ENCODE measurements around the gene PPP1R17. TPM values are rescaled to one million over a fixed set of nuclear protein-coding genes. Genes with fewer than 3 reads are reported as not detected.

Gene PPP1R17
- total RNA-seq = not detected
- long read RNA-seq = 0 reads

- intact Hi-C loops (cut with DNase I, micrococcal nuclease) = no loop called here
- ATAC-seq (no peak), DNase-seq (no peak)
These were observed at the start of gene PPP1R17 for GRCh38 chr7:31687024-31687748. PPP1R17 (plus strand) TSS chr7:31687215; CDS start chr7:31692442, 5,227 bp downstream.

GRCh38 chr7:31640381-31640780 is 46.6 kb upstream of the PPP1R17 start:
- DNase-seq (no peak), ATAC-seq (no peak)
- intact Hi-C loops (cut with DNase I, micrococcal nuclease) = no loop called here

GRCh38 chr7:31642681-31643115 is 44.3 kb upstream of the PPP1R17 start:
- intact Hi-C loops (cut with DNase I, micrococcal nuclease) = no loop called here
- no peak for ATAC-seq
- no peak for DNase-seq

- intact Hi-C loops (cut with DNase I, micrococcal nuclease) = no loop called here
- no peak for ATAC-seq
- no peak for DNase-seq
These were observed 40.1 kb upstream of the PPP1R17 start for GRCh38 chr7:31646942-31647341.

GRCh38 chr7:31647511-31647910 is 39.5 kb upstream of the PPP1R17 start:
- ATAC-seq (no peak), DNase-seq (no peak)
- intact Hi-C loops (cut with DNase I, micrococcal nuclease) = no loop called here

GRCh38 chr7:31648288-31648687 is 38.7 kb upstream of the PPP1R17 start:
- DNase-seq (no peak), ATAC-seq (no peak)
- intact Hi-C loops (cut with DNase I, micrococcal nuclease) = no loop called here

GRCh38 chr7:31648880-31649279 is 38.1 kb upstream of the PPP1R17 start:
- DNase-seq = no peak

GRCh38 chr7:31651234-31652062 is 35.6 kb upstream of the PPP1R17 start:
- intact Hi-C loops (cut with DNase I, micrococcal nuclease) = no loop called here
- no peak for DNase-seq
- no peak for ATAC-seq

More at GRCh38 chr7:31648880-31649279, 38.1 kb upstream of the PPP1R17 start:
- ATAC-seq = no peak
- intact Hi-C loops (cut with DNase I, micrococcal nuclease) = no loop called here

GRCh38 chr7:31652063-31652326 is 35.0 kb upstream of the PPP1R17 start:
- intact Hi-C loops (cut with DNase I, micrococcal nuclease) = no loop called here
- ATAC-seq = no peak
- no peak for DNase-seq

- intact Hi-C loops (cut with DNase I, micrococcal nuclease) = no loop called here
- DNase-seq (no peak), ATAC-seq (no peak)
These were observed 23.9 kb upstream of the PPP1R17 start for GRCh38 chr7:31663072-31663471.

- no peak for DNase-seq
- ATAC-seq = no peak
- intact Hi-C loops (cut with DNase I, micrococcal nuclease) = no loop called here
These were observed 22.1 kb upstream of the PPP1R17 start for GRCh38 chr7:31664890-31665289.

- DNase-seq (no peak), ATAC-seq (no peak)
- intact Hi-C loops (cut with DNase I, micrococcal nuclease) = no loop called here
These were observed 21.5 kb upstream of the PPP1R17 start for GRCh38 chr7:31665546-31665945.

GRCh38 chr7:31669461-31669860 is 17.6 kb upstream of the PPP1R17 start:
- intact Hi-C loops (cut with DNase I, micrococcal nuclease) = no loop called here
- ATAC-seq (no peak), DNase-seq (no peak)

- ATAC-seq = no peak
- intact Hi-C loops (cut with DNase I, micrococcal nuclease) = no loop called here
- DNase-seq = no peak
These were observed 7.3 kb upstream of the PPP1R17 start for GRCh38 chr7:31679574-31680305.

GRCh38 chr7:31683445-31684225 is 3.4 kb upstream of the PPP1R17 start:
- DNase-seq = no peak
- ATAC-seq = no peak
- intact Hi-C loops (cut with DNase I, micrococcal nuclease) = no loop called here

- ATAC-seq (no peak), DNase-seq (no peak)
- intact Hi-C loops (cut with DNase I, micrococcal nuclease) = no loop called here
These were observed 1.4 kb downstream of the PPP1R17 start for GRCh38 chr7:31688372-31688771.

- DNase-seq (no peak), ATAC-seq (no peak)
- intact Hi-C loops (cut with DNase I, micrococcal nuclease) = no loop called here
These were observed 2.0 kb downstream of the PPP1R17 start for GRCh38 chr7:31688996-31689395.

GRCh38 chr7:31690935-31691334 is 3.9 kb downstream of the PPP1R17 start:
- DNase-seq = no peak
- intact Hi-C loops (cut with DNase I, micrococcal nuclease) = no loop called here
- ATAC-seq = no peak

- intact Hi-C loops (cut with DNase I, micrococcal nuclease) = no loop called here
- no peak for ATAC-seq
These were observed 5.4 kb downstream of the PPP1R17 start for GRCh38 chr7:31692451-31692850.

More at GRCh38 chr7:31692451-31692850, 5.4 kb downstream of the PPP1R17 start:
- no peak for DNase-seq

Data from left colon (tissue), 2 donors.